A673 (cell line): Measurements from ENCODE around the gene PFKFB2. TPM values are rescaled to one million over a fixed set of nuclear protein-coding genes. Genes with fewer than 3 reads are reported as not detected.

Experiments used
- BruUV-seq: library from RNA; stranded (reverse); fragments of 400-500 nt; replicated peaks from 2 replicates; lab custom pipeline; 2021; lab: Mats Ljungman, UMichigan
- CTCF ChIA-PET: fragments of 300-600 bp; sonication (Branson Sonifier 250); formaldehyde crosslinking; loops from one replicate; lab custom pipeline; 2022; ENCODE audit warnings: antibody characterized with exemption; lab: Charles Lee
- POLR2A ChIA-PET: fragments of 300-600 bp; sonication (Branson Sonifier 250); formaldehyde crosslinking; loops from one replicate; lab custom pipeline; 2022; ENCODE audit warnings: antibody characterized with exemption; ENCODE audit not compliant: low non-redundant PET; lab: Charles Lee
- DNase-seq: peaks from one replicate; pipeline ENCODE4 v3.0.0-alpha.2; 2015; ENCODE audit warnings: low spot score
- H3K27ac ChIP-seq: fragments of 200-600 bp; sonication (generic); 2 replicates; pipeline ENCODE4 v1.5.1; 2016; ENCODE audit warnings: mixed run types, low read depth, mild to moderate bottlenecking, mixed read lengths, antibody characterized with exemption, low read length; ENCODE audit not compliant: poor library complexity, severe bottlenecking
- H3K27me3 ChIP-seq: fragments of 200-600 bp; sonication (generic); replicated peaks from 2 replicates; pipeline ENCODE4 v1.6.1; 2017; ENCODE audit warnings: mixed run types, low read depth, mild to moderate bottlenecking, mixed read lengths, antibody characterized with exemption, low read length; ENCODE audit not compliant: insufficient read depth, poor library complexity
- H3K36me3 ChIP-seq: fragments of 200-600 bp; sonication (generic); 2 replicates; pipeline ENCODE4 v1.6.1; 2016; ENCODE audit warnings: mixed run types, mild to moderate bottlenecking, mixed read lengths, antibody characterized with exemption, low read length; ENCODE audit not compliant: insufficient read depth, poor library complexity, severe bottlenecking
- H3K4me1 ChIP-seq: fragments of 200-600 bp; sonication (generic); 2 replicates; pipeline ENCODE4 v1.6.1; 2017; ENCODE audit warnings: mixed run types, mild to moderate bottlenecking, mixed read lengths, antibody characterized with exemption, low read length; ENCODE audit not compliant: insufficient read depth, poor library complexity, severe bottlenecking
- H3K4me3 ChIP-seq: fragments of 200-600 bp; sonication (generic); 2 replicates; pipeline ENCODE4 v1.5.1; 2016; ENCODE audit warnings: low read depth, mixed run types, mild to moderate bottlenecking, mixed read lengths, low read length; ENCODE audit not compliant: poor library complexity, severe bottlenecking
- H3K9me3 ChIP-seq: fragments of 200-600 bp; sonication (generic); 2 replicates; pipeline ENCODE4 v1.6.1; 2016; ENCODE audit warnings: mixed run types, low read depth, mild to moderate bottlenecking, mixed read lengths, antibody characterized with exemption, low read length; ENCODE audit not compliant: poor library complexity, severe bottlenecking
- CTCF ChIP-seq: fragments of 300-800, 200-600 bp; sonication (generic); conservative IDR thresholded peaks from 2 replicates; pipeline ENCODE4 v1.5.1; 2017; ENCODE audit warnings: low read depth, mild to moderate bottlenecking, antibody characterized with exemption, low read length, moderate library complexity, mixed read lengths
- EZH2 ChIP-seq: fragments of 200-600 bp; sonication (generic); IDR thresholded peaks from 2 replicates; pipeline ENCODE4 v1.6.1; 2017; ENCODE audit warnings: borderline replicate concordance, low read depth, mild to moderate bottlenecking, mixed read lengths, antibody characterized with exemption, low read length; ENCODE audit not compliant: poor library complexity, severe bottlenecking
- intact Hi-C: fragments of 100-400 bp; cut with micrococcal nuclease; formaldehyde crosslinking; loops from one replicate; pipeline ENCODE4 v1.10.0; 2022; ENCODE audit not compliant: unreplicated experiment
- total RNA-seq: library from RNA; stranded (reverse); gene quantifications from 2 replicates; pipeline ENCODE4 v1.2.3, GENCODE V29; 2021

Gene PFKFB2
- total RNA-seq, 1 experiment from 2014 or later = 7.6 TPM

GRCh38 chr1:207020065-207020708 lies 32.9 kb upstream of the PFKFB2 start:
- intact Hi-C loops = no loop called here
- Histone ChIP-seq H3K27ac (no peak overlapping the region), H3K36me3 (no peaks in the 10 kb centered on the region), H3K27me3 (no peaks in the 10 kb centered on the region), H3K4me1 (no peaks in the 10 kb centered on the region), H3K4me3 (no peak overlapping the region), H3K9me3 (no peaks in the 10 kb centered on the region)
- ChIA-PET POLR2A (no interaction called here), CTCF (no interaction called here)
- no TSS peak for BruUV-seq
- DNase-seq = no peak
- no peak for TF ChIP-seq CTCF
- no peak for TF ChIP-seq EZH2

GRCh38 chr1:207020709-207021107 lies 32.4 kb upstream of the PFKFB2 start:
- Histone ChIP-seq H3K9me3 (no peaks in the 10 kb centered on the region), H3K27me3 (no peaks in the 10 kb centered on the region), H3K36me3 (no peaks in the 10 kb centered on the region), H3K4me1 (no peaks in the 10 kb centered on the region), H3K4me3 (no peak overlapping the region), H3K27ac (no peak overlapping the region)
- TF ChIP-seq CTCF = no peak
- TF ChIP-seq EZH2 = no peak
- DNase-seq = no peak
- BruUV-seq = no TSS peak
- ChIA-PET POLR2A (no interaction called here), CTCF (no interaction called here)
- intact Hi-C loops = no loop called here

GRCh38 chr1:207021139-207021861 lies 31.8 kb upstream of the PFKFB2 start:
- BruUV-seq = no TSS peak
- Histone ChIP-seq H3K4me1 (no peaks in the 10 kb centered on the region), H3K27ac (no peak overlapping the region), H3K9me3 (no peaks in the 10 kb centered on the region), H3K36me3 (no peaks in the 10 kb centered on the region), H3K4me3 (no peak overlapping the region), H3K27me3 (no peaks in the 10 kb centered on the region)
- CTCF ChIA-PET = no interaction called here
- intact Hi-C loops = no loop called here
- TF ChIP-seq EZH2 (no peak), CTCF (no peak)
- DNase-seq = no peak
- POLR2A ChIA-PET = no interaction called here
